Raji (cell line): ENCODE measurements around the gene SPHKAP.

Experiments
- POLR2A ChIP-seq: IDR thresholded peaks from 2 replicates; pipeline ENCODE4 v1.6.1; 2011; ENCODE audit warnings: low read depth, low read length, control low read depth; ENCODE audit not compliant: insufficient read depth

The SPHKAP gene, protein sequence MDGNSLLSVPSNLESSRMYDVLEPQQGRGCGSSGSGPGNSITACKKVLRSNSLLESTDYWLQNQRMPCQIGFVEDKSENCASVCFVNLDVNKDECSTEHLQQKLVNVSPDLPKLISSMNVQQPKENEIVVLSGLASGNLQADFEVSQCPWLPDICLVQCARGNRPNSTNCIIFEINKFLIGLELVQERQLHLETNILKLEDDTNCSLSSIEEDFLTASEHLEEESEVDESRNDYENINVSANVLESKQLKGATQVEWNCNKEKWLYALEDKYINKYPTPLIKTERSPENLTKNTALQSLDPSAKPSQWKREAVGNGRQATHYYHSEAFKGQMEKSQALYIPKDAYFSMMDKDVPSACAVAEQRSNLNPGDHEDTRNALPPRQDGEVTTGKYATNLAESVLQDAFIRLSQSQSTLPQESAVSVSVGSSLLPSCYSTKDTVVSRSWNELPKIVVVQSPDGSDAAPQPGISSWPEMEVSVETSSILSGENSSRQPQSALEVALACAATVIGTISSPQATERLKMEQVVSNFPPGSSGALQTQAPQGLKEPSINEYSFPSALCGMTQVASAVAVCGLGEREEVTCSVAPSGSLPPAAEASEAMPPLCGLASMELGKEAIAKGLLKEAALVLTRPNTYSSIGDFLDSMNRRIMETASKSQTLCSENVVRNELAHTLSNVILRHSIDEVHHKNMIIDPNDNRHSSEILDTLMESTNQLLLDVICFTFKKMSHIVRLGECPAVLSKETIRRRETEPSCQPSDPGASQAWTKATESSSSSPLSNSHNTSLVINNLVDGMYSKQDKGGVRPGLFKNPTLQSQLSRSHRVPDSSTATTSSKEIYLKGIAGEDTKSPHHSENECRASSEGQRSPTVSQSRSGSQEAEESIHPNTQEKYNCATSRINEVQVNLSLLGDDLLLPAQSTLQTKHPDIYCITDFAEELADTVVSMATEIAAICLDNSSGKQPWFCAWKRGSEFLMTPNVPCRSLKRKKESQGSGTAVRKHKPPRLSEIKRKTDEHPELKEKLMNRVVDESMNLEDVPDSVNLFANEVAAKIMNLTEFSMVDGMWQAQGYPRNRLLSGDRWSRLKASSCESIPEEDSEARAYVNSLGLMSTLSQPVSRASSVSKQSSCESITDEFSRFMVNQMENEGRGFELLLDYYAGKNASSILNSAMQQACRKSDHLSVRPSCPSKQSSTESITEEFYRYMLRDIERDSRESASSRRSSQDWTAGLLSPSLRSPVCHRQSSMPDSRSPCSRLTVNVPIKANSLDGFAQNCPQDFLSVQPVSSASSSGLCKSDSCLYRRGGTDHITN (N-terminal part only)

GRCh38 chr2:228181098-228182019 lies at the start of gene SPHKAP:
Gene SPHKAP (minus strand): TSS chr2:228181687. CDS start chr2:228181598, 89 bp downstream.
- TF ChIP-seq POLR2A: no peak

DNA sequence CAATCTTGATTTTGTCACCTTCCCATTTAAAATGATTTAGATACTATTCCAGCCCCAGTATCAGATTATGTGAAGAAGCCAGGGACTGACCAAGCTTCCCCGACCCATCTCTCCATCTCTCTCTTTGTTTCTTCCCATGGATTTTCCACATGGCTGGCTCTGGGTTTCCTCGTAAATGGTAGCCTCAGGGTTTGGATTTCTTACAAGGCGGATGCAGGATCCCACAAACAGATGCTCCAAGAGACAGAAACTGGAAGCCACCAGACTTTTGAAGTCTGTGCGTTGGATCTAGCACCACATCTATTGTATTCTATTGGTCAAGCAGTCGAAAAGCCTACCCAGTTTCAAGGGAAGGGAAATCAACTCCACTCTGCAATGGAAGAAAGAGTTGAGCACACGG lies 46.0 kb upstream of the SPHKAP start:
- TF ChIP-seq POLR2A: no peak

DNA sequence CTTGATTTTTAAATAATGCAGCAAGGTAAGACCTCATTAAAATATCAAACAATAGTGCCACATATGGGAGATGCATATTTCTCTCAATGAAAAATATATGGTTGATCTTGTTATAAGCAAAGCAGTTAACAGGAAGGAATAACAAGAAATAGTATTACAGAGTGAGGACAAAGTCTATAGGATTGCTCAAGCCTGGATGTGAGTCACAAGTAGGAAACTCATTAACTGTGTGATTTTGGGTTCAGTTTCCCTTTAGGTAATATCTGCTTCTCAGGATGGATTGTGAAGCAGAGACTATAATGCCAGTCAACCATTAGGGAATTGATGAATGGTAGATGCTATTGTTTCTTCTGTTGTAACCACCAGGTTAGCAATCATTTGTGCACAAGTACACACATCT lies 42.9 kb upstream of the SPHKAP start:
- TF ChIP-seq POLR2A: no peak

- TF ChIP-seq POLR2A: no peak
Measured at GRCh38 chr2:228197504-228197903, 16.0 kb upstream of the SPHKAP start.

DNA sequence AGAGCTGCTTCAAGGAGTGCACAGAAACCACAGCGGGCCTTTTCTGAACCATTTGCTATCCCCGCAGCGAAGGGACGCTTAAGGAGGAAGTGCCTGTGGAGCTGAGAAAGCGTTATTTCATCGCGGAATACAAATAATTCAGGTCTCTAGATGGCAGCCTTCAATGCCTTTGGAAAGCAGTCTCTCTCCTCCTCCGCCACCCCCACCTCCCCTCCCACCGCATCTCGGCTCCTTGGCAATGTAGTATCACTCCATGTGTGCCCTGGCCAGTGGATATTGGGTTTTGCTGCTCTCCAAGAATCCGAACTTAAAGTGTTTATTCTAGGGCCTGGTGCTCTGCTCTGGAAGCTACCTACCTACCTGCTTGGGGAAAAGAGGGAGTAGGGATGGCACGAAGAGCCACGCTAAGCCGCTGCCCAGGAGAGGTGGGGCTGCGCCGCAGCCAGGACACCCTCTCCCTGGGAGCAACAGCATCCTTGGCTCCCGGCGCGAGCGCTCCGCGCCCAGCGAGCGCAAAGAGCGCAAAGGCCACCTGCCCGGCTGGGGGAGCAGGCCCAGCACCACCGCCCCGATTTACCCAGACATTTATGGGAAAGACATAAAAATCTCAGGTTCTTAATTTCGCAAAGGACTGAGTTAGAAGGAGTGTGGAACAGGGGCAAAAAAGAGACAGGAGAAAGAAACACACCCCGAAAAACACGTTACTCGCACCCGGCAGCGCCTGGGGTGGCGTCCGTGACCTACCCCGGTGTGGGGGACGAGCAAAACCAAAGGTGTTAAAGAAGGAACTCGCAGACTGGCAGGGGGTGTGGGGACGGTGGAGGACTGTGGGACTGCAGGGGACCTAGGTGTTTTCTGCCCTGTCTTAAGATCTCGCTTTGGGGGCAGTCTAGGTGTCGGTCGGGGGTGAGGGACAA lies 1.0 kb downstream of the SPHKAP start:
- no peak for TF ChIP-seq POLR2A

- no peak for TF ChIP-seq POLR2A
Measured at GRCh38 chr2:228167290-228167689, 14.2 kb downstream of the SPHKAP start.

DNA sequence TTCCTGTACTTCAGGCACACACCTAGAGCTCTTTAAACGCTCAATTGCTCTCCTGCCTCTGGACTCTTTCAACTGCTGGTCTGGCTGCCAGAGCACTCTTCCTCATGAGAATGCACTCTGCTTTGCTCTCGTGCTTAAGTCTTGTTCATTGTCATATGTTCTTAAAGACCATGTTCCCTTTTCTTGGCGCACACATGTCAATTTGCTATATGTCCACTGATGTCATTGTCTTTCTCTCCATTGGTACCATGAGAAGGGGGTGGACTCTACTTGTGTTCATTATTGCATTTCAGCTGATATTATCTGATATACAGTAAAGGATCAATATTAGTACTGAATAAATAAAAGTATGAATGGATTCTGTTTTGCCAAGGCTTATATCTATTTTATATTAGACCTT lies 16.8 kb downstream of the SPHKAP start:
- TF ChIP-seq POLR2A: no peak

- no peak for TF ChIP-seq POLR2A
Measured at GRCh38 chr2:228157841-228158240, 23.6 kb downstream of the SPHKAP start.

DNA sequence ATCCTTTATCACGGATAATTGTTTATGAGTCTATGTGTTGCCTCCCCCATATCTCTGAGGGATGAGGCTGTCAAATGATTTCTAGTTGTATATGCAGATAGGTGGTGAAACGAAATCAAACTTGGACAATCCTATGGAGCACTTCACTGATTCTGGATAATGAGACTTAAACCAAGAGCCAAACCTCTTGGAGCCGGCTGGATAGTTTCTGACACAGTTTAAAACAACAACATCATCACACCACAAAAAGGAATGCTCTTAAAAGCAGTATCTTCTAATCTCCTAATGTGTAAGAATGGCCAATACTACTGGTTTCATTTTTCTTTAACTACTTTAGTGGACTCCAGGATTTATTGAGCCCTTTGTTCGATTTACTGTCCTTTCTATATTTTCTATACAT lies 36.5 kb downstream of the SPHKAP start:
- TF ChIP-seq POLR2A: no peak

- TF ChIP-seq POLR2A: no peak
Measured at GRCh38 chr2:228140934-228141528, 40.5 kb downstream of the SPHKAP start.

DNA sequence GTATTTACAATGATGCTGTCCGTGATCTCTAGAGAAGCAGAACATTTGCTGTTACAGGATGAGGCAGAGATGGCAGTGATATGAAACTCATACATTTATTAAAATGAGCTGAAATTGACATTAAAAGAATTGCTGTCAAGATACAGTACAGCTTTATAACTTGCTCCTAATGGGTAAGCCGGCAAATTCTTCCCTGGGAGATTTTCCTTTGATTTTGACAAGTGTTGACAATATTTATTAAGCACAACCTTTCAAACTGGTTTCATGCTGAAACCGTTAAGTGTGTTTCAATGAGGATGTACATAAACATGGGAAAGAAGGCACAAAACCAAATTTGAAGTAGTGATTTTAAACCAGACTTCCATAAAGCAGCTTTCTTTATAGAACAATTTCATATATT lies 45.5 kb downstream of the SPHKAP start:
- no peak for TF ChIP-seq POLR2A

DNA sequence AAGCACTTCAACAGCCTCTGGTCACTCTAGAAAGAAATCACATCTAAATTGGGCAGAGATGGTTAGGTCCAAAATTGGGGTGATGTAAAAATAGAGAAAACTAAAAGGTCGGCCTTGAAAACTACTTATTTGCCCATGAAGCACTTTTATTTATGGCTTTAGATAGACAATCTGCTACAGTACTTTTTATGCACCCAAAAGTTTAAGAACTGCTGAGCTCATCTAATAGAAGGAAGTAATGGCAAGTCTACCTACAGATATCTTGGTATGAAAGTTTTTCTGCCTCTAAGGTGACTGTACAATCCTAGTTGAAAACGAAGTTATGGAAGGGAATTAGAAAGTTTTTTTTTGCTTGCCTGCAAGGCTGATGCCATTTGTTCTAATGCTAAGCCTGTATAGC lies 46.2 kb downstream of the SPHKAP start:
- no peak for TF ChIP-seq POLR2A

DNA sequence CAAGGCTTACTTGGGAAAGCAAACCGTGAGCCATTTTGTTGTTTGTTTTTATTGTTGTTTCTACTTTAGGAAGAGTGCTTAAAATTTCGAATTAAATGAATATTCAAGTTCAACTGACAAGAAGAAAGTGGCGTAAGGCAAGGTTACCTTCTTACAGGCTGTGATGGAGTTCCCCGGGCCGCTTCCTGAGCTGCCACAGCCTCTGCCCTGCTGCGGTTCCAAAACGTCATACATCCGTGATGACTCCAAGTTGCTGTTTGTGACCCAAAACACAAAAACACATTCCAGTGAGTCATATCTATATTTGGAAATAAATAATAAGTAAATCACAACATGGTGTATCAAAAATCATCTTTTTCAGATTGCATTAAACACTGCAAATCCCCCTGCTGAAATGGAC lies 49.7 kb downstream of the SPHKAP start:
- TF ChIP-seq POLR2A: no peak
